Peyer's patch (tissue), 4 donors: Measurements from ENCODE around the gene LHB. TPM values are rescaled to one million over a fixed set of nuclear protein-coding genes. Genes with fewer than 3 reads are reported as not detected.

Experiments used
- DNase-seq, 3 donors: peaks; one replicate each; pipeline ENCODE4 v3.0.0-alpha.2; 2017 to 2019
- H3K27ac ChIP-seq, 4 donors: fragments of 200-600 bp; sonication (generic); one replicate each; pipeline ENCODE4 v1.5.1; 2016 to 2019
- H3K27me3 ChIP-seq, 2 donors: fragments of 200-600 bp; sonication (generic); one replicate each; pipeline ENCODE4 v1.5.1; 2019
- H3K36me3 ChIP-seq, 3 donors: fragments of 200-600 bp; sonication (generic); one replicate each; pipeline ENCODE4 v1.5.1; 2016 to 2019
- H3K4me1 ChIP-seq, 4 donors: fragments of 200-600 bp; sonication (generic); one replicate each; pipeline ENCODE4 v1.5.1; 2016 to 2019
- H3K4me3 ChIP-seq, 4 donors: fragments of 200-600 bp; sonication (generic); 1 replicate in 3 of 4; 2 replicates in 1 of 4; pipeline ENCODE4 v1.5.1; 2016 to 2019; ENCODE audit warnings: mild to moderate bottlenecking in 1 of 4
- H3K9me3 ChIP-seq, 4 donors: fragments of 200-600 bp; sonication (generic); one replicate each; pipeline ENCODE4 v1.5.1; 2016 to 2019; ENCODE audit warnings: mild to moderate bottlenecking in 1 of 4
- POLR2A ChIP-seq, 2 donors: fragments of 450-650 bp; IDR thresholded peaks; one replicate each; pipeline ENCODE4 v1.5.1; 2017; ENCODE audit warnings: antibody characterized with exemption in 2 of 2, mild to moderate bottlenecking in 2 of 2, moderate library complexity in 2 of 2
- total RNA-seq, 4 donors: library from RNA; depleted of rRNA; stranded (reverse); fragments of >200 nt; gene quantifications; one replicate each; pipeline ENCODE4 v1.1.0, GENCODE V29; 2016
- TF ChIP-seq, protein P1 (sequence below), 6 experiments: fragments of 450-650 bp in 4 of 6; fragments of 200-600 bp in 2 of 6; sonication (generic) in 1 of 6; IDR thresholded peaks; one replicate each; pipeline ENCODE4 v1.5.1; 2017 to 2019; ENCODE audit warnings: antibody characterized with exemption in 6 of 6, mild to moderate bottlenecking in 3 of 6, moderate library complexity in 1 of 6

Gene LHB
- total RNA-seq, 4 donors from 2014 or later = 15.8 TPM; not detected in 3

DNA sequence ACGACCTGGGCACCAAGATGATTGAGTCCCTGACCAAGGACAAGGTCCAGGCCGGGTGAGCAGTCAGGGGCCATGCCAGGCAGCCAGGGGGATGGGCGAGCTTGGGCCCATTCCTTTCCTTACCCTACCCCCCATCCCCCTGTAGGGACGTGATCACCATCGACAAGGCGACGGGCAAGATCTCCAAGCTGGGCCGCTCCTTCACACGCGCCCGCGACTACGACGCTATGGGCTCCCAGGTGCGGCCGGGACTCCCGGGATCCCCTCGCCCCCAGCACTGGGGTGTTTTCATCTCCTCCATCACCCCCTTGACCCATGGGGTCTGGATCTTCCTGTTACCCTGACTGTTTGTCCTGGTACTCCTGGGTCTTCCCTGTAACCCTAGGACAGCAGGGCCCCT lies 7.1 kb downstream of the LHB start:
- Histone ChIP-seq H3K36me3 (peaks cover 0 to 60% (median 0%) of the 10 kb centered on the region in 3 donors), H3K4me1 (no peaks in the 10 kb centered on the region), H3K9me3 (no peaks in the 10 kb centered on the region), H3K4me3 (no peak overlapping the region), H3K27ac (no peak overlapping the region), H3K27me3 (no peaks in the 10 kb centered on the region)
- DNase-seq = no peak
- TF ChIP-seq POLR2A (IDR thresholded peaks at IDR 0.05) = no peak
- TF ChIP-seq, protein P1, sequence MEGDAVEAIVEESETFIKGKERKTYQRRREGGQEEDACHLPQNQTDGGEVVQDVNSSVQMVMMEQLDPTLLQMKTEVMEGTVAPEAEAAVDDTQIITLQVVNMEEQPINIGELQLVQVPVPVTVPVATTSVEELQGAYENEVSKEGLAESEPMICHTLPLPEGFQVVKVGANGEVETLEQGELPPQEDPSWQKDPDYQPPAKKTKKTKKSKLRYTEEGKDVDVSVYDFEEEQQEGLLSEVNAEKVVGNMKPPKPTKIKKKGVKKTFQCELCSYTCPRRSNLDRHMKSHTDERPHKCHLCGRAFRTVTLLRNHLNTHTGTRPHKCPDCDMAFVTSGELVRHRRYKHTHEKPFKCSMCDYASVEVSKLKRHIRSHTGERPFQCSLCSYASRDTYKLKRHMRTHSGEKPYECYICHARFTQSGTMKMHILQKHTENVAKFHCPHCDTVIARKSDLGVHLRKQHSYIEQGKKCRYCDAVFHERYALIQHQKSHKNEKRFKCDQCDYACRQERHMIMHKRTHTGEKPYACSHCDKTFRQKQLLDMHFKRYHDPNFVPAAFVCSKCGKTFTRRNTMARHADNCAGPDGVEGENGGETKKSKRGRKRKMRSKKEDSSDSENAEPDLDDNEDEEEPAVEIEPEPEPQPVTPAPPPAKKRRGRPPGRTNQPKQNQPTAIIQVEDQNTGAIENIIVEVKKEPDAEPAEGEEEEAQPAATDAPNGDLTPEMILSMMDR (IDR thresholded peaks at IDR 0.05) = no peak

- Histone ChIP-seq H3K27me3 (no peaks in the 10 kb centered on the region), H3K27ac (no peak overlapping the region), H3K4me3 (no peak overlapping the region), H3K9me3 (no peaks in the 10 kb centered on the region), H3K4me1 (no peaks in the 10 kb centered on the region), H3K36me3 (peaks cover 0 to 76% (median 0%) of the 10 kb centered on the region in 3 donors)
- DNase-seq = no peak
- TF ChIP-seq POLR2A (IDR thresholded peaks at IDR 0.05) = no peak
- TF ChIP-seq, protein P1 (IDR thresholded peaks at IDR 0.05) = no peak
Measured at GRCh38 chr19:49006905-49007304, 10.0 kb downstream of the LHB start.

DNA sequence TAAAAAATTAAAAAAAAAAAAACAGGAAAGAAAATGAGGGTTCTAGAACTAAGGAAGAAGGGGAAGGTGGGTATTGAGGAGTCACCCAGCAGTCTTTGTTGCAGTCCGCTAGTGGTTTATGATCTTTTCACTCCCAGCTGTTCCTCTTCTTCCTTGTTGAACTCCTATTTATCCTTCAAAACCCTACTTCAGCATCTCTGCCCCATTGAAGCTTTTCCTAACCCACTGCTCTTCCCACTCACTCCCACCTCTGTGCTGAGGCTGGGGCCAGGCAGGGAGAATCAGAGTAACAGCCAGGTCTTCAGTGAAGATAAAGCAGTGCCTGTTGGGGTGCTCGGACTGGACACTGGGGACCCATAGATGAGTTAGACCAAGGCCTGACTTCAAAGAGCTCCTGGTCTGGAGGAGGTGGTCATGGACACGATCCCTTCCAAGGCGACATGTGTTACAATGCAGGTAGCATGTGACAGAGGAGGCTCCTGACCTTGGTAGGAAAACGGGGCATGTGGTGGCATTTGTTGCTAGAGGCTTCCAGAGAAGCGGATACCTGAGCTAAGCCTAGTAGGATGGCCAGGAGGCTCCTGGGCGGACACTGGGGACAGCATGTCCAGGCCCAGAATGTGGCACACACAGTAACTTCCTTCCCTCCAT lies 11.8 kb downstream of the LHB start:
- no peak overlapping the region for H3K4me3 ChIP-seq
- no peak for DNase-seq
- H3K36me3 ChIP-seq = peaks cover 0 to 58% (median 0%) of the 10 kb centered on the region in 3 donors
- no peaks in the 10 kb centered on the region for H3K27me3 ChIP-seq
- H3K4me1 ChIP-seq = no peaks in the 10 kb centered on the region
- H3K9me3 ChIP-seq = no peaks in the 10 kb centered on the region
- TF ChIP-seq, protein P1 (IDR thresholded peaks at IDR 0.05) = no peak
- no peak for TF ChIP-seq POLR2A (IDR thresholded peaks at IDR 0.05)
- no peak overlapping the region for H3K27ac ChIP-seq

GRCh38 chr19:49004133-49004532 lies 12.8 kb downstream of the LHB start:
- TF ChIP-seq, protein P1 (IDR thresholded peaks at IDR 0.05) = no peak
- TF ChIP-seq POLR2A (IDR thresholded peaks at IDR 0.05) = no peak
- DNase-seq = no peak
- H3K27me3 ChIP-seq = no peaks in the 10 kb centered on the region
- H3K27ac ChIP-seq = no peak overlapping the region
- no peak overlapping the region for H3K4me3 ChIP-seq
- H3K36me3 ChIP-seq = peaks cover 0 to 51% (median 0%) of the 10 kb centered on the region in 3 donors
- H3K4me1 ChIP-seq = no peaks in the 10 kb centered on the region
- H3K9me3 ChIP-seq = no peaks in the 10 kb centered on the region

GRCh38 chr19:48999481-49000325 lies 17.2 kb downstream of the LHB start:
- no peak overlapping the region for H3K27ac ChIP-seq
- peaks cover 0 to 4% (median 0%) of the 10 kb centered on the region in 4 donors for H3K4me1 ChIP-seq
- TF ChIP-seq POLR2A (IDR thresholded peaks at IDR 0.05) = no peak
- TF ChIP-seq, protein P1 (IDR thresholded peaks at IDR 0.05) = peak; percentile 18 to 67 (median 64)
- peaks cover 0 to 20% (median 0%) of the 10 kb centered on the region in 3 donors for H3K36me3 ChIP-seq
- H3K9me3 ChIP-seq = no peaks in the 10 kb centered on the region
- no peak overlapping the region for H3K4me3 ChIP-seq
- DNase-seq = peak; percentile 41 to 84 (median 79)
- H3K27me3 ChIP-seq = no peaks in the 10 kb centered on the region
